Activated CD4-positive, alpha-beta T cell treated with anti-CD3 and anti-CD28 coated beads for 36 hours (primary cell): ENCODE results near the gene GCC2. TPM values are rescaled to one million over a fixed set of nuclear protein-coding genes. Genes with fewer than 3 reads are reported as not detected.
"Not testable (repeated sequence)": the region's sequence is repeated elsewhere in the genome, so short reads cannot be mapped to it uniquely, and the experiment has no call there.

Experiments
- ATAC-seq: fragments of 200-7000 bp; cut with Tn5 transposase; one replicate; pipeline ENCODE4 v1.10.0; 2021; ENCODE audit warnings: mild to moderate bottlenecking, moderate library complexity
- CTCF ChIA-PET: fragments of 350-600 bp; sonication (Branson Sonifier 250); formaldehyde crosslinking; loops from one replicate; lab custom pipeline; 2021; ENCODE audit warnings: antibody characterized with exemption; lab: Charles Lee
- POLR2A ChIA-PET: fragments of 350-600 bp; sonication (Branson Sonifier 250); formaldehyde crosslinking; loops from one replicate; lab custom pipeline; 2021; ENCODE audit warnings: antibody characterized with exemption, inconsistent platforms; lab: Charles Lee
- DNase-seq: peaks from one replicate; pipeline ENCODE4 v3.0.0-alpha.2; 2020
- H3K27ac Mint-ChIP-seq: one replicate; pipeline ENCODE4 v1.8.0; 2021; ENCODE audit warnings: mixed read lengths
- H3K27me3 Mint-ChIP-seq: one replicate; pipeline ENCODE4 v1.8.0; 2021; ENCODE audit warnings: mixed read lengths
- H3K36me3 Mint-ChIP-seq: one replicate; pipeline ENCODE4 v1.8.0; 2021; ENCODE audit warnings: low read depth, mixed read lengths
- H3K4me1 Mint-ChIP-seq: one replicate; pipeline ENCODE4 v1.8.0; 2021; ENCODE audit warnings: mixed read lengths
- H3K4me3 Mint-ChIP-seq: one replicate; pipeline ENCODE4 v1.8.0; 2021; ENCODE audit warnings: mild to moderate bottlenecking, moderate library complexity, mixed read lengths
- H3K9me3 Mint-ChIP-seq: one replicate; pipeline ENCODE4 v1.8.0; 2021; ENCODE audit warnings: low read depth, mixed read lengths
- intact Hi-C, 2 experiments: fragments of 100-400 bp; cut with DNase I in 1 of 2; cut with micrococcal nuclease in 1 of 2; formaldehyde crosslinking; loops; one replicate each; pipeline versions ENCODE4 v1.14.2 to v1.15.1; 2022 to 2024; cut with DNase I, micrococcal nuclease
- total RNA-seq, 2 experiments: library from RNA; stranded (reverse); gene quantifications; one replicate each; pipeline ENCODE4 v1.2.3, GENCODE V29; 2021

The GCC2 gene
- total RNA-seq, 2 experiments from 2014 or later: 47.8 to 51.3 TPM

GRCh38 chr2:108547606-108548005, 98.6 kb downstream of the GCC2 start:
- ChIA-PET POLR2A (no interaction called here), CTCF (no interaction called here)
- peaks cover 6% of the 10 kb centered on the region for H3K4me1 Mint-ChIP-seq

GRCh38 chr2:108548208-108549003, 99.4 kb downstream of the GCC2 start:
- no peak overlapping the region for H3K4me3 Mint-ChIP-seq
- H3K36me3 Mint-ChIP-seq: no peaks in the 10 kb centered on the region
- intact Hi-C loops: no loop called here
- no peaks in the 10 kb centered on the region for H3K9me3 Mint-ChIP-seq
- ChIA-PET CTCF (interaction anchor here (1.7 kb wide), 1 partner anchor 36 kb away, joined by 4 read pairs; no protein-coding TSS in a partner anchor), POLR2A (no interaction called here)
- ATAC-seq: no peak
- peaks cover 6% of the 10 kb centered on the region for H3K4me1 Mint-ChIP-seq
- no peak for DNase-seq
- no peaks in the 10 kb centered on the region for H3K27me3 Mint-ChIP-seq
- no peak overlapping the region for H3K27ac Mint-ChIP-seq

More at GRCh38 chr2:108547606-108548005, 98.6 kb downstream of the GCC2 start:
- intact Hi-C loops: no loop called here
- H3K9me3 Mint-ChIP-seq: no peaks in the 10 kb centered on the region
- H3K27me3 Mint-ChIP-seq: no peaks in the 10 kb centered on the region
- no peak overlapping the region for H3K4me3 Mint-ChIP-seq
- DNase-seq (no peak), ATAC-seq (no peak)
- H3K36me3 Mint-ChIP-seq: no peaks in the 10 kb centered on the region
- no peak overlapping the region for H3K27ac Mint-ChIP-seq

GRCh38 chr2:108552566-108552965, 103.6 kb downstream of the GCC2 start:
- CTCF ChIA-PET: no interaction called here
- no peak for DNase-seq
- Mint-ChIP-seq H3K27me3 (no peaks in the 10 kb centered on the region), H3K27ac (no peak overlapping the region), H3K9me3 (no peaks in the 10 kb centered on the region), H3K4me3 (no peak overlapping the region), H3K4me1 (no peaks in the 10 kb centered on the region), H3K36me3 (no peaks in the 10 kb centered on the region)
- POLR2A ChIA-PET: interaction anchor here (0.7 kb wide), 1 partner anchor 17 kb away, joined by 3 read pairs; no protein-coding TSS in a partner anchor
- intact Hi-C loops: no loop called here
- no peak for ATAC-seq

GRCh38 chr2:108553209-108553919, 104.4 kb downstream of the GCC2 start:
- CTCF ChIA-PET: no interaction called here
- POLR2A ChIA-PET: no interaction called here

GRCh38 chr2:108554528-108554927, 105.5 kb downstream of the GCC2 start:
- H3K27me3 Mint-ChIP-seq: no peaks in the 10 kb centered on the region
- no peak overlapping the region for H3K27ac Mint-ChIP-seq
- no peaks in the 10 kb centered on the region for H3K36me3 Mint-ChIP-seq
- H3K4me1 Mint-ChIP-seq: no peaks in the 10 kb centered on the region
- DNase-seq (no peak), ATAC-seq (no peak)
- ChIA-PET CTCF (interaction anchor here (0.6 kb wide), 1 partner anchor 145 kb away, joined by 3 read pairs; no protein-coding TSS in a partner anchor), POLR2A (no interaction called here)
- H3K4me3 Mint-ChIP-seq: no peak overlapping the region
- intact Hi-C loops: no loop called here
- no peaks in the 10 kb centered on the region for H3K9me3 Mint-ChIP-seq

More at GRCh38 chr2:108553209-108553919, 104.4 kb downstream of the GCC2 start:
- Mint-ChIP-seq H3K27me3 (no peaks in the 10 kb centered on the region), H3K4me3 (no peak overlapping the region), H3K27ac (no peak overlapping the region), H3K36me3 (no peaks in the 10 kb centered on the region), H3K9me3 (no peaks in the 10 kb centered on the region), H3K4me1 (no peaks in the 10 kb centered on the region)
- DNase-seq (no peak), ATAC-seq (no peak)
- intact Hi-C loops: no loop called here

- ATAC-seq (no peak), DNase-seq (no peak)
- no peaks in the 10 kb centered on the region for H3K4me1 Mint-ChIP-seq
- intact Hi-C loops: no loop called here
- H3K27ac Mint-ChIP-seq: no peak overlapping the region
- H3K27me3 Mint-ChIP-seq: no peaks in the 10 kb centered on the region
- POLR2A ChIA-PET: no interaction called here
- H3K36me3 Mint-ChIP-seq: no peaks in the 10 kb centered on the region
- no peak overlapping the region for H3K4me3 Mint-ChIP-seq
- CTCF ChIA-PET: no interaction called here
- no peaks in the 10 kb centered on the region for H3K9me3 Mint-ChIP-seq
Measured at GRCh38 chr2:108555572-108555971, 106.6 kb downstream of the GCC2 start.

GRCh38 chr2:108556581-108556980, 107.6 kb downstream of the GCC2 start:
- H3K36me3 Mint-ChIP-seq, intact Hi-C loops, CTCF ChIA-PET, H3K9me3 Mint-ChIP-seq, ATAC-seq, DNase-seq, H3K27me3 Mint-ChIP-seq, POLR2A ChIA-PET, H3K4me1 Mint-ChIP-seq, H3K4me3 Mint-ChIP-seq, H3K27ac Mint-ChIP-seq: not testable (repeated sequence)

Other genes starting within 250 kb of the GCC2 start
- gene SULT1C3, start 209.2 kb upstream of the GCC2 start, total RNA-seq: not detected
- not detected for gene SULT1C2, start 160.3 kb upstream of the GCC2 start, total RNA-seq
- gene SULT1C4, start 71.3 kb upstream of the GCC2 start, total RNA-seq: not detected
- gene LIMS1, start 85.3 kb downstream of the GCC2 start, total RNA-seq: 10 to 100 TPM; 47.5 to 70.3 TPM